GM04504 (cell line): ENCODE data around the gene MARCO.
"Not testable (repeated sequence)": the region's sequence is repeated elsewhere in the genome, so short reads cannot be mapped to it uniquely, and the experiment has no call there.

Source experiments
- DNase-seq: peaks from one replicate; pipeline ENCODE4 v3.0.0-alpha.2; 2012; ENCODE audit warnings: low read depth

MARCO gene

GRCh38 chr2:118974103-118974993 lies 32.4 kb downstream of the MARCO start:
- DNase-seq: peak; percentile 42

DNA sequence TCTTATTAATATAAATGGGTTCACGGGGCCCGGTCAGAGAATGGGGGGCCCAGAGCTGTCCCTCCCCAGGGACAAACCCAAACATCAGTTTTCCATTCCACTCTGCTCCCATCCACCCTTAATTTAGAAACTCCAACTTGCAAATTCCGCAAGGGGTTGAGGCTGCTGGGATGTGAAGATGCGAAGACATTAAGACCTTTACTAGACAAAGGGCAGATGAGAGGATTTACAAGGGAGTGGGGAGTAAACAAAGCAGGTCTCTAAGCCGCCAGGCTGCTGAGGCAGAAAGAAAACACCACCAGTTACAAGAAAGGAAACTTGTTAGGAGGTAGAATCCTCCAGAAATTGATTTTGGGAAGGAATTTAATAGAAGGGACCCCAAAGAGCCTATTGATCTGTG lies 33.1 kb downstream of the MARCO start:
- no peak for DNase-seq

DNA sequence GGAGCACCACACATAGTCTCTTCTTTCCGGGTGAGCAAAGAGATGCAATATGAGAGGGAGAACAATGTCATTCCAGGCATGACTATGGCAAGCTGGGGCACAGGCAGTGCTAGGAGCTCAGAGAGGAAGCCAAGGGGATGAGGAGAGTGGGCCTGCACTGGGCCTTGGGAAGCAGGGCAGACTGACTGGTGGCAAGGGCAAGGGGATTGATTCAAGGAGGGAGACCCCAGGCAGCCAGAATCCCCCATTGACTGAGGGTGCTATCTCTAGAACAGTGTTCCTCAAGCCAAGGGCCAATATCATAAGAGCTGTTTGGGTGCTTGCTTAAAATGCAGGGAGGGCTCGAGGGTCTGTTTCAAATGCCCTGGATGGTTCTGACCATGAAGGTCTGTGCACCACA lies 36.1 kb downstream of the MARCO start:
- DNase-seq: no peak

- DNase-seq: no peak
These were observed 37.3 kb downstream of the MARCO start for GRCh38 chr2:118979152-118979861.

GRCh38 chr2:118980022-118980421 lies 38.0 kb downstream of the MARCO start:
- DNase-seq: no peak

- DNase-seq: no peak
These were observed 38.6 kb downstream of the MARCO start for GRCh38 chr2:118980573-118980972.

GRCh38 chr2:118981632-118982031 lies 39.6 kb downstream of the MARCO start:
- DNase-seq: no peak

- no peak for DNase-seq
These were observed 40.0 kb downstream of the MARCO start for GRCh38 chr2:118982039-118982438.

DNA sequence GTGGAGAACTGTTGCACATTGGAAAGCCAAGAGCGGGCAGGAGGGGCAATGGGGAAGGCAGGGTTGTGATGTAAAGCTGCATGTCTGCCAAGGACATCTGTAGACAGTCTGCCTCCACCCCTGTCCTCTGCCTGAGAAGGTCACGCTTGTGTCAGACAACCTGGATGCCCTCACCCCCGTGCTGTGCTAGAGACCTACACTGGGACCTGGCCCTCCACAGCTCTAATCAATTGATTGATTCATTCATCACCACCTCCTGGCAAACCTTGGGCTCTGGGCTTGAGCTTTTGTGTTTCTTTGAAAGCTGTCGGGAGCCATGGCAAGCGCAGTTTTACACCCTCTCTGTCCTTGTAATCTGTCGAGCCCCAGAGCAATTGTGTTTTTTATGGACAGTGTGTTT lies 41.1 kb downstream of the MARCO start:
- DNase-seq: no peak

DNA sequence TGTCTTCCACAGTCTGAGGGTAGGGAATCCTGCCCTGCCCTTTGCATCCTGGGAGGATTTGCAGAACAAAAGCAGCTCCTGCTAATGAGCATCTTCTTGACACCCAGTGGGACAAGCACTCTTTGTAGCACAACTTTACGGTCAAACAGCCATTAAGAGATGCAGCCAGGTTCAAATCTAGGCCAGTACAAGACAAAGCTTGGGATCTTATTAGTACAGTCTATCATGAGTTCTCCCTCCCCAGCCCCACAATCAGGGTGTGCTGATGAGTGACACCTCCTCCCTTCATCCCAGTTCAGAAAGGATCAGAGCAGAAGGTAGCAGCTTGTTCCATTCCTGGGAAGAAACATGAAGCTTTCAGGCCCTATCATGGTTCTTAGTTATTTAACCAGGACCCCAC lies 41.9 kb downstream of the MARCO start:
- DNase-seq: no peak

GRCh38 chr2:118986738-118987137 lies 44.7 kb downstream of the MARCO start:
- DNase-seq: no peak

DNA sequence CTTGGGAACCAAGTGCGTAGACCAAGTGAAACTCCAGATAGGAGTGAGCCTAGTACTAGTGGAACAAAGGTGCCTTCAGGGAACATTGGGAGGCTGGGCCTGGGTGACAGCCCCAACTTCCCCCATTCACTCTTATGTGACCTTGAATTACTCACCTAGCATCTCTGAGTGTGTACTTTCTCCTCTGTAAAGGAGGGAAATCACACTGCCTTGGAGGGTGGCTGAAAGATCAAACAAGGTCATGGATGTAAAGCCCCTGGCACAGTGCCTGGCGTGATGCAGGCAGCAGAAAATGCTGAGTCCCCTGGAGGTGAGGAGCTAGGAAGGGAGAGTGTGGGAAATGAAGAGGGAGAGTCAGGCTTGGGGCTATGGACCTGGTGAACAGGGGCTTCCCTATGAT lies 45.9 kb downstream of the MARCO start:
- DNase-seq: no peak

GRCh38 chr2:118988706-118989105 lies 46.7 kb downstream of the MARCO start:
- DNase-seq: no peak

GRCh38 chr2:118989481-118989880 lies 47.5 kb downstream of the MARCO start:
- no peak for DNase-seq

DNA sequence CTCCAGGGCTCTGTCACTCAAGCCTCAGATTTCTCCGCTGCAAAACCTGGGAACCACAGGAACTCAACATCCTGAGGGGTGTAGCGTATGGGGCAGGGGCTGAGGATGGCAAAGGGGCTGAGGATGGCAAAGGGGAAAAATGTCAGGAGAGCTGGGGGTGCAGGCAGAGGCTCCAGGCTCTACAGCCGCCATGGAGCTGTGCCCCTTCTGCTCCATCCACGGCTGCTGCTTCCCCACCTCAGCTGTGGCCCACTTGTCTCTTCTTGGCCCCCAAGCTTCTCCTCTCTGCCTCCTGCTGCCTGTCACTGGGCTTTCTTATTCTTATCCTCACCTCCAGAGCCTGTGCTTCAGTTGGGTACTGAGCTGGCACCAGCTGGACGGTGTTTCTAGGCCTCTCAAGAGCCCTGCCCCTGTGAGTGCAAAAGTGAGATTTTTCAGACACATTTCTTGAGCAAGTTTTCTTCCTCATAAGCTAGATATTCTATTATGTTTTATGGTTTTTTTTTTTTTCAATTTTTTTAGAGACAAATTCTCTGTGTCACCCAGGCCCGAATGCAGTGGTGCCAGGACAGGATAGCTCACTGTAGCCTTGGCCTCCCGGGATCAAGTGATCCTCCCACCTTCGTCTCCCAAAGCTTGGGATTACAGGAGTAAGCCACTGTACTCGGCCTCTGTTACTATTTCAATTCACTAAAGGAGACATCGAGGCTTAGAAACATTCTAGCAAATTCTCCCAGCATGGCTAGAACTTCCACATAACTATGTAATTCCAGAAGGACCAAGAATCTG lies 49.0 kb downstream of the MARCO start:
- no peak for DNase-seq

GRCh38 chr2:118991554-118991953 lies 49.6 kb downstream of the MARCO start:
- DNase-seq: no peak

GRCh38 chr2:118992740-118993391 lies 50.9 kb downstream of the MARCO start:
- no peak for DNase-seq

DNA sequence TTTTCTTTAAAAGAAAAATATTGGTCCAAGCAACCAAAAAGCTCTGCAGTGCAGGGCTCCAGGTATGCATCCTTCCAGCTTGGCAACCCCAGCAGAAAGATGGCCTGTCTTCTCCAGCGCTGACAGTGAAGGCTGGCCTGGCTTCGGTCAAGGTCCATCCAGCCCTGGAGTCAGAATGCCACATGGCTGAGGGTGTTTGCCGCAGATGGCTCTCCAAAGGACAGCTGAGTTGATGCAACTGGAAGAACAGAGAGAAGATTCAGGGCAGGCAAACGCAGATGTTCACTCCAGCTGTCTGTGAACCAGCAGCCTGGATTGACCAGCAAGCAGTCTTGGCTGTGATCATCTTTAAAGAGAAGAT lies 51.4 kb downstream of the MARCO start:
- no peak for DNase-seq

GRCh38 chr2:118994172-118994700 lies 52.2 kb downstream of the MARCO start:
- no peak for DNase-seq

- DNase-seq: no peak
These were observed 52.8 kb downstream of the MARCO start for GRCh38 chr2:118994778-118995177.

- not testable (repeated sequence) for DNase-seq
These were observed 61.9 kb downstream of the MARCO start for GRCh38 chr2:119003856-119004255.

DNA sequence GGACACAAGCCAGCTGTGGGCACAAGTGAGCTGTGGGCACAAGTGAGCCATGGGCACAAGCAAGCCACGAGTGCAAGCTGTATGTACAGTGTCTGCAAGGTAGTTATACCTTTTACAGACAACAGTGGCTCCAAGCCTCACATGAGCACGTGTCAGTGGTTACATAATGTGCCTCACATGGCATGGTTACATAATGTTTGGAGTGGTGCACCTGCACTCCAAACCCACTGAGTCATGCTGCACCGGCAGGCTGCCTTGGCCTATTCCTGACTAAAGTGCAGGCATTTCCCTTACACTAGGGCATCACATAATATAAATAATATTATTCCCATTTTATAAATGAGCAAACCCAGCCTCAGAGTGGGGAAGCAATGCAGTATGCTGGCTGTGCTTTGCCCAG lies 62.6 kb downstream of the MARCO start:
- DNase-seq: no peak
